ENCODE data around the gene HNRNPUL2. TPM values are rescaled to one million over a fixed set of nuclear protein-coding genes. Genes with fewer than 3 reads are reported as not detected.

HNRNPUL2 gene
- total and polyA plus RNA-seq, 10 donors, result 26.4 to 62.8 (median 46.0) TPM

- 78 to 93% (median 86%) methylated on average over 7 of the region's 7 CpGs for WGBS, 5 donors
- TF ChIP-seq POLR2AphosphoS5 (IDR thresholded peaks at IDR 0.05), result no peak
- no peak for TF ChIP-seq POLR2A (IDR thresholded peaks at IDR 0.05)
- TF ChIP-seq CTCF (IDR thresholded peaks at IDR 0.05 in 8 of 11, conservative IDR thresholded peaks at IDR 0.05 in 3 of 11), result no peak
- intact Hi-C loops (cut with DNase I; ENCODE audit: low total_unique reads), result no loop called here
Observed at GRCh38 chr11:62721994-62722393, 5.3 kb downstream of the HNRNPUL2 start.

DNA sequence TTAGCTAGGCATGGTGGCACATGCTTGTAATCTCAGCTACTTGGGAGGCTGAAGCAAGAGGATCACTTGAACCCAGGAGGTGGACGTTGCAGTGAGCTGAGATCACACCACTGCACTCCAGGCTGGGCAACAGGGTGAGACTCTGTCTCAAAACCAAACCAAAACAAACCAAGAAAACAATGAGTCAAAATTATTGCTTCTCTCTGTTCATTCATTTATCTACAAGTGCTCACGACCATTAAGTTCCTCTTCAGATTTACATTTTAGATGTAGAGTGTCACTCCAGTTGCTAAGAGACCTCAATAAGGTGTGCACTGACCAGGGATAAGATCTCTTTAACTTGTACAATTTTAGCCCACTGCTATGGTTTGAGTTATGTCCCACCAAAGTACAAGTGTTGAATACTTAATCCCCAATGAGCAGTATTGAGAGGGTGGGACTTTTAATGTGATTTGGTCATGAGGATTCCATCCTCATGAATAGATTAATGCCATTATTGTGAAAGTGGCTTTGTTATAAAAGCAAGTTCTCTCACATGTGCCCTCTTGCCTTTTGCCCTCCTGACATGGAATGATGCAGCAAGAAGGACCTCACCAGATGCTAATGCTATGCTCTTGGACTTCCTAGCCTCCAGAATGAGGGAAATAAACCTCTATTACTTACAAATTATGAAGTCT is 7.8 kb downstream of the HNRNPUL2 start:
- 73 to 80% (median 75%) methylated on average over 2 of the region's 2 CpGs for WGBS, 5 donors
- DNase-seq, result no peak
- H3K27ac ChIP-seq, result no peak overlapping the region
- no peaks in the 10 kb centered on the region for H3K27me3 ChIP-seq (replicated peaks in 1 of 7)
- TF ChIP-seq POLR2A (IDR thresholded peaks at IDR 0.05), result no peak
- TF ChIP-seq CTCF (IDR thresholded peaks at IDR 0.05 in 8 of 11, conservative IDR thresholded peaks at IDR 0.05 in 3 of 11), result no peak
- no peak for TF ChIP-seq POLR2AphosphoS5 (IDR thresholded peaks at IDR 0.05)
- peaks cover 23 to 100% (median 95%) of the 10 kb centered on the region in 6 donors for H3K36me3 ChIP-seq
- H3K4me3 ChIP-seq, result no peak overlapping the region
- peaks cover 7 to 90% (median 34%) of the 10 kb centered on the region in 6 donors for H3K4me1 ChIP-seq
- intact Hi-C loops (cut with DNase I; ENCODE audit: low total_unique reads), result no loop called here
- H3K9me3 ChIP-seq, result no peaks in the 10 kb centered on the region

More at GRCh38 chr11:62721994-62722393, 5.3 kb downstream of the HNRNPUL2 start:
- no peak for DNase-seq
- no peak overlapping the region for H3K27ac ChIP-seq
- peaks cover 23 to 75% (median 71%) of the 10 kb centered on the region in 6 donors for H3K36me3 ChIP-seq
- H3K4me1 ChIP-seq, result peaks cover 14 to 89% (median 45%) of the 10 kb centered on the region in 6 donors
- H3K4me3 ChIP-seq, result no peak overlapping the region
- H3K27me3 ChIP-seq (replicated peaks in 1 of 7), result no peaks in the 10 kb centered on the region
- H3K9me3 ChIP-seq, result no peaks in the 10 kb centered on the region

DNA sequence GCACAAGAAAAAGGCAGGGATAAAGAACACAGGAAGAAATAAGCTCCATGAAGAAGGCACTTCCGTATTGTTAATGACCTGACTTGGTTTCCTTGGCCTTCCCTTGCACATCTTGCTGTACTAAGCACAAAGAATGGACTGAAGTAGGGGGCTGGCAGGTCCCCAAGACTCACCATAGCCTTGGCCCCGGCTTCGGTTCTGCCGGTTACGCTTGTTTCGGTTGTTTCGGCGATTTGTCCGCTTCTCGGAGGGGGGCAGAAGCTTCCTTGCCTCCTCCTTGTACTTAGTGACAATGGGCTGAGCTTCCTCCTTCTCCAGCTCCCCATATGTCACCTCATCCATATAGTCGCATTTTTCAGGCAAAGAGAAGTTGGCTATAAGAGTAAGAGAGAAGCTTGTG is 10.4 kb downstream of the HNRNPUL2 start:
- peaks cover 12 to 100% (median 96%) of the 10 kb centered on the region in 6 donors for H3K36me3 ChIP-seq
- no peaks in the 10 kb centered on the region for H3K27me3 ChIP-seq (replicated peaks in 1 of 7)
- H3K4me3 ChIP-seq, result no peak overlapping the region
- WGBS, 5 donors, result 85 to 92% (median 88%) methylated on average over 11 of the region's 11 CpGs
- H3K27ac ChIP-seq, result peak overlapping the region in 1 of 8 donors; percentile 31
- intact Hi-C loops (cut with DNase I; ENCODE audit: low total_unique reads), result no loop called here
- TF ChIP-seq POLR2AphosphoS5 (IDR thresholded peaks at IDR 0.05), result peak in 2 of 3 donors; percentile 10 to 17
- TF ChIP-seq CTCF (IDR thresholded peaks at IDR 0.05 in 8 of 11, conservative IDR thresholded peaks at IDR 0.05 in 3 of 11), result no peak
- no peak for TF ChIP-seq POLR2A (IDR thresholded peaks at IDR 0.05)
- DNase-seq, result no peak
- peaks cover 0 to 90% (median 27%) of the 10 kb centered on the region in 6 donors for H3K4me1 ChIP-seq
- no peaks in the 10 kb centered on the region for H3K9me3 ChIP-seq

- Histone ChIP-seq H3K27ac (no peak overlapping the region), H3K36me3 (peaks cover 6 to 100% (median 96%) of the 10 kb centered on the region in 6 donors), H3K27me3 (replicated peaks in 1 of 7) (no peaks in the 10 kb centered on the region), H3K9me3 (no peaks in the 10 kb centered on the region), H3K4me3 (no peak overlapping the region), H3K4me1 (peaks cover 0 to 85% (median 25%) of the 10 kb centered on the region in 6 donors)
- intact Hi-C loops (cut with DNase I; ENCODE audit: low total_unique reads), result no loop called here
- TF ChIP-seq CTCF (IDR thresholded peaks at IDR 0.05 in 8 of 11, conservative IDR thresholded peaks at IDR 0.05 in 3 of 11), result no peak
- DNase-seq, result no peak
- WGBS, 5 donors, result 89 to 97% (median 91%) methylated on average over 5 of the region's 5 CpGs
Observed at GRCh38 chr11:62716206-62716605, 11.1 kb downstream of the HNRNPUL2 start.

Data from spleen (tissue), 11 donors.